Pancreas (tissue), 10 donors: ENCODE data around the gene ELF4. TPM values are rescaled to one million over a fixed set of nuclear protein-coding genes. Genes with fewer than 3 reads are reported as not detected.

Source experiments
- ATAC-seq, 4 donors: fragments of 200-7000 bp; cut with Tn5 transposase; one replicate each; pipeline versions ENCODE4 v1.8.0 to v1.9.1; 2020; ENCODE audit warnings: mild to moderate bottlenecking in 4 of 4, moderate library complexity in 4 of 4
- DNase-seq, 6 donors: peaks; one replicate each; pipeline ENCODE4 v3.0.0-alpha.2; 2020
- FAIRE-seq: peaks from 2 replicates; lab custom pipeline; 2012; peaks lifted over from hg19 to GRCh38; lab: Jason Lieb, UNC
- H3K27ac ChIP-seq, 4 donors: fragments of 200-600 bp; sonication (generic); 1 replicate in 3 of 4; 2 replicates in 1 of 4; pipeline versions ENCODE4 v1.5.0 to v1.8.0; 2020
- H3K27me3 ChIP-seq, 4 donors: fragments of 200-600 bp; one replicate each; pipeline ENCODE4 v1.8.0; 2021
- H3K36me3 ChIP-seq, 3 donors: fragments of 200-600 bp; sonication (generic) in 1 of 3; one replicate each; pipeline versions ENCODE4 v1.5.0 to v1.8.0; 2020 to 2021
- H3K4me1 ChIP-seq, 3 donors: fragments of 200-600 bp; one replicate each; pipeline ENCODE4 v1.8.0; 2021
- H3K4me3 ChIP-seq, 4 donors: fragments of 200-600 bp; sonication (generic) in 2 of 4; one replicate each; pipeline versions ENCODE4 v1.5.0 to v1.8.0; 2020 to 2021
- H3K9me3 ChIP-seq, 4 donors: fragments of 200-600 bp; one replicate each; pipeline ENCODE4 v1.8.0; 2021
- CTCF ChIP-seq, 4 donors: fragments of 200-600 bp; sonication (generic) in 3 of 4; IDR thresholded peaks; one replicate each; pipeline versions ENCODE4 v1.5.0 to v1.8.0; 2021; ENCODE audit warnings: antibody characterized with exemption in 4 of 4
- WGBS, 2 donors: extraction: QIAGEN DNeasy Blood & Tissue Kit; methylation state at CpG; one replicate each; pipeline ENCODE4 v1.1.7; 2013; 5-methylcytosine and 5-hydroxymethylcytosine counted together
- intact Hi-C, 3 donors: fragments of 100-400 bp; cut with DNase I; formaldehyde crosslinking; loops; one replicate each; pipeline versions ENCODE4 v1.11.1 to v1.14.2; 2022
- polyA plus RNA-seq, 2 donors: library from polyadenylated mRNA; stranded (reverse); fragments of 200-250 nt; gene quantifications; one replicate each; pipeline ENCODE4 v1.2.3, GENCODE V29; 2013
- total RNA-seq, 6 donors: library from RNA; stranded (reverse); fragmentation: NEBNext Ultra II Directional in 4 of 6; extraction: Animal tissue kit (Norgen Biotek cat#: 25700) in 4 of 6; gene quantifications; one replicate each; pipeline versions ENCODE4 v1.2.1 to v1.2.4, GENCODE V29; 2021 to 2023
- donor health status: healthy with polysubstance abuse.
- donor health status: DM: no; HTN: no; CAD: no; lungs with moderate emphysema.
- donor health status: DM: no; HTN: no; CAD: no.
- donor health status: control.
- donor health status: control.
- donor health status: Bipolar disorder and iron deficiency.
- donor health status: DM: yes; HTN: yes; CAD: no.
- donor health status: DM: no; HTN: no; CAD: no.
- donor health status: DM: no; HTN: no; CAD: no.
- donor health status: DM: yes; HTN: yes; CAD: no.

ELF4 gene
- total and polyA plus RNA-seq, 8 donors, result 1.1 to 4.6 (median 2.0) TPM

GRCh38 chrX:130075777-130076176 is 34.5 kb downstream of the ELF4 start:
- Histone ChIP-seq H3K27ac (no peak overlapping the region), H3K4me1 (no peaks in the 10 kb centered on the region), H3K9me3 (no peaks in the 10 kb centered on the region), H3K27me3 (no peaks in the 10 kb centered on the region), H3K36me3 (no peaks in the 10 kb centered on the region), H3K4me3 (no peak overlapping the region)
- 54 to 64% methylated on average over 4 of the region's 4 CpGs for WGBS, 2 donors
- DNase-seq, result no peak
- TF ChIP-seq CTCF (IDR thresholded peaks at IDR 0.05), result no peak
- FAIRE-seq, result no peak
- no peak for ATAC-seq
- intact Hi-C loops, result no loop called here

- H3K9me3 ChIP-seq, result no peaks in the 10 kb centered on the region
- intact Hi-C loops, result no loop called here
These were observed 38.0 kb downstream of the ELF4 start for GRCh38 chrX:130072345-130072740.

DNA sequence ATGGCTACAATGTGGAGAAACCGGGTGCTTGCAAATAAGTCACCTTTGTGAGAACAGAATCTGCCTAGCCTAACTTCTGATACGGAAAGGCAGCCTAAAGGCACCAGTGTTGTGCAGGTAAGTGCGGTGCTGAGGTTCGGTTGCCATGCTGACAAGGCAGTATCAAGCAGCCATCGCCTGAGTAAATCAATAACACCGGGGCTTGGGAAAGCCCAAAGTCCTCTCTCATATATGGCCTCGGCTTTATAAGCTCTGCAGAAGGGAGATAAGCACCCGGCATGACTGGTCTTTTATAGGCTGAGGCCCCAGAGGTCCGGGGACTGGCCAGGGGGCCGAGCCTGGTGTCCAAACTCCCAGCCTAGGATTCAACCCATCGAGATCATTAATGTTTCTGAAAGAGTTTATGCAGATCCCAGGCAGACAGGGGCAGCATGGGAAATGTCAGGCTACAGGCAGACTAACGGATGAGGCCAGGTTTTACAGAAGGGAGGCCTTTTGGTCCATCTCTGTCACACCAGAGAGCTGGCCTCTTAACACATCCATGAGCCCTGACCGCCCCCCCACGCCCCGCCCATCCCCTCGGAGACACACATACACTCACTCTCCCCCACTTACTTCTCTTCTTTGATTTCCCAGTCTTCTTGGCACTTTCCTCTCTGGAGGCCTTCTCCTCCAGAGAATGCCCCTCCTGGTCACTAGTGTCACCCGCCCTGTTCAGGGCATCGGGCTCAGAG is 38.5 kb downstream of the ELF4 start:
- no peak overlapping the region for H3K4me3 ChIP-seq
- no peaks in the 10 kb centered on the region for H3K27me3 ChIP-seq
- no peak overlapping the region for H3K27ac ChIP-seq
- ATAC-seq (peak; percentile 74 to 84 (median 76)), DNase-seq (peak in 1 of 6 donors; percentile 6), FAIRE-seq (no peak)
- no peak for TF ChIP-seq CTCF (IDR thresholded peaks at IDR 0.05)
- H3K4me1 ChIP-seq, result no peaks in the 10 kb centered on the region
- no peaks in the 10 kb centered on the region for H3K36me3 ChIP-seq
- intact Hi-C loops, result no loop called here
- H3K9me3 ChIP-seq, result no peaks in the 10 kb centered on the region
- WGBS, 2 donors, result 34 to 42% methylated on average over 18 of the region's 18 CpGs

More at GRCh38 chrX:130072345-130072740, 38.0 kb downstream of the ELF4 start:
- DNase-seq (no peak), ATAC-seq (no peak), FAIRE-seq (no peak)
- Histone ChIP-seq H3K4me3 (no peak overlapping the region), H3K27ac (no peak overlapping the region), H3K36me3 (no peaks in the 10 kb centered on the region), H3K27me3 (no peaks in the 10 kb centered on the region), H3K4me1 (no peaks in the 10 kb centered on the region)
- TF ChIP-seq CTCF (IDR thresholded peaks at IDR 0.05), result no peak
- 69 to 80% methylated on average over 10 of the region's 10 CpGs for WGBS, 2 donors

- Histone ChIP-seq H3K4me3 (no peak overlapping the region), H3K27me3 (no peaks in the 10 kb centered on the region), H3K36me3 (no peaks in the 10 kb centered on the region), H3K4me1 (no peaks in the 10 kb centered on the region), H3K27ac (no peak overlapping the region), H3K9me3 (no peaks in the 10 kb centered on the region)
- intact Hi-C loops, result no loop called here
- DNase-seq (no peak), ATAC-seq (no peak), FAIRE-seq (no peak)
- 80 to 84% methylated on average over 15 of the region's 15 CpGs for WGBS, 2 donors
- no peak for TF ChIP-seq CTCF (IDR thresholded peaks at IDR 0.05)
These were observed 43.2 kb downstream of the ELF4 start for GRCh38 chrX:130066975-130067615.
